ENCODE measurements around the gene DGKI.

- TF ChIP-seq, protein P1, sequence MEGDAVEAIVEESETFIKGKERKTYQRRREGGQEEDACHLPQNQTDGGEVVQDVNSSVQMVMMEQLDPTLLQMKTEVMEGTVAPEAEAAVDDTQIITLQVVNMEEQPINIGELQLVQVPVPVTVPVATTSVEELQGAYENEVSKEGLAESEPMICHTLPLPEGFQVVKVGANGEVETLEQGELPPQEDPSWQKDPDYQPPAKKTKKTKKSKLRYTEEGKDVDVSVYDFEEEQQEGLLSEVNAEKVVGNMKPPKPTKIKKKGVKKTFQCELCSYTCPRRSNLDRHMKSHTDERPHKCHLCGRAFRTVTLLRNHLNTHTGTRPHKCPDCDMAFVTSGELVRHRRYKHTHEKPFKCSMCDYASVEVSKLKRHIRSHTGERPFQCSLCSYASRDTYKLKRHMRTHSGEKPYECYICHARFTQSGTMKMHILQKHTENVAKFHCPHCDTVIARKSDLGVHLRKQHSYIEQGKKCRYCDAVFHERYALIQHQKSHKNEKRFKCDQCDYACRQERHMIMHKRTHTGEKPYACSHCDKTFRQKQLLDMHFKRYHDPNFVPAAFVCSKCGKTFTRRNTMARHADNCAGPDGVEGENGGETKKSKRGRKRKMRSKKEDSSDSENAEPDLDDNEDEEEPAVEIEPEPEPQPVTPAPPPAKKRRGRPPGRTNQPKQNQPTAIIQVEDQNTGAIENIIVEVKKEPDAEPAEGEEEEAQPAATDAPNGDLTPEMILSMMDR (IDR thresholded peaks at IDR 0.05) = no peak
- no peak for TF ChIP-seq POLR2A (IDR thresholded peaks at IDR 0.05)
Observed at GRCh38 chr7:137462074-137462715, 384.6 kb downstream of the DGKI start.
